ENCODE measurements around the gene CARMIL1.
A peak's percentile ranks its signal among the peaks of the same experiment; 100 is the strongest.

The CARMIL1 gene

GRCh38 chr6:25332165-25332564 is 53.0 kb downstream of the CARMIL1 start:
- peak overlapping the region; percentile 62 for H3K9ac ChIP-seq (ENCODE audit: low read length)
- no peak overlapping the region for H3K23ac ChIP-seq (ENCODE audit: low read length in 2 of 2)
- no peaks in the 10 kb centered on the region for H3K9me3 ChIP-seq (ENCODE audit: control insufficient read depth, low read length)
- DNase-seq = no peak
- H4K91ac ChIP-seq (ENCODE audit: low read length) = no peak overlapping the region
- H4K8ac ChIP-seq (ENCODE audit: low read length) = no peak overlapping the region
- peaks cover 4% of the 10 kb centered on the region for H3K4me1 ChIP-seq (ENCODE audit: control insufficient read depth, insufficient read depth, low read depth, low read length)
- no peak overlapping the region for H3K4me2 ChIP-seq (ENCODE audit: low read length, poor library complexity, severe bottlenecking)
- no peak overlapping the region for H3K4me3 ChIP-seq (ENCODE audit: insufficient read depth in 1 of 2, low read depth in 1 of 2, low read length in 2 of 2)
- no peak overlapping the region for H3K18ac ChIP-seq (ENCODE audit: low read depth in 1 of 2, low read length in 2 of 2)
- H2BK15ac ChIP-seq (ENCODE audit: low read depth, poor library complexity, severe bottlenecking) = no peak overlapping the region
- H3K36me3 ChIP-seq (ENCODE audit: control insufficient read depth in 1 of 2, insufficient read depth in 2 of 2, low read depth in 1 of 2, low read length in 2 of 2) = no peaks in the 10 kb centered on the region
- no peaks in the 10 kb centered on the region for H3K27me3 ChIP-seq (ENCODE audit: control insufficient read depth in 1 of 2, insufficient read depth in 1 of 2, low read length in 2 of 2)
- H3K79me1 ChIP-seq (replicated peaks; ENCODE audit: low read length, poor library complexity, severe bottlenecking) = peaks cover 35% of the 10 kb centered on the region
- H2AFZ ChIP-seq (ENCODE audit: low read depth, low read length) = no peak overlapping the region
- WGBS = 81% methylated on average over 3 of the region's 3 CpGs
- H2BK12ac ChIP-seq (ENCODE audit: low read length in 2 of 2) = no peak overlapping the region
- H2BK5ac ChIP-seq (ENCODE audit: low read depth, low read length, poor library complexity, severe bottlenecking) = no peak overlapping the region
- H3K14ac ChIP-seq (ENCODE audit: low read length in 2 of 2) = no peak overlapping the region
- no peak overlapping the region for H3K4ac ChIP-seq (ENCODE audit: low read depth in 1 of 2, low read length in 2 of 2)
- H2AK5ac ChIP-seq (ENCODE audit: low read length, severe bottlenecking) = no peak overlapping the region
- H2BK120ac ChIP-seq (ENCODE audit: low read depth, low read length) = no peak overlapping the region
- no peak overlapping the region for H3K27ac ChIP-seq (ENCODE audit: low read length, poor library complexity, severe bottlenecking)

DNA sequence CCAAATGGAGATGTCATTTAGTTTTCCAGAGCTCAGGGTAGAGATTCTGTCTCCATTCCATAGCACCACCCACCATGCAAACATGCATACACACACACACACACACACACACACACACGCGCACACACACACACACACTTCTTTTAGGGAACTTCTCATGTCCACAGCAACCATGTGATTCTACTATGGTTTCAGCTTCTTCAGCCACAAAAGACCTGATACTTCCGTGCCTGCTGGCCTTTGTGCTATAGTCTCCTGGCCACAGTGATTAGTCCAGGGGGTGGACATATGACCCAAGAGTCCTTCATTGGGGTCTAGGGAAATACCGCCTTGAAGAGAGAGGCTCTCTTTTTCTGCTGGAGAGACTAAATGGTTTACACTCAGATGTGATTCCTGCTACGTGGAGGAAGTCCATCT is 53.5 kb downstream of the CARMIL1 start:
- H2AK5ac ChIP-seq (ENCODE audit: low read length, severe bottlenecking) = no peak overlapping the region
- H3K27me3 ChIP-seq (ENCODE audit: control insufficient read depth in 1 of 2, insufficient read depth in 1 of 2, low read length in 2 of 2) = no peaks in the 10 kb centered on the region
- H3K27ac ChIP-seq (ENCODE audit: low read length, poor library complexity, severe bottlenecking) = no peak overlapping the region
- DNase-seq = no peak
- no peak overlapping the region for H3K18ac ChIP-seq (ENCODE audit: low read depth in 1 of 2, low read length in 2 of 2)
- no peak overlapping the region for H4K8ac ChIP-seq (ENCODE audit: low read length)
- H3K79me1 ChIP-seq (replicated peaks; ENCODE audit: low read length, poor library complexity, severe bottlenecking) = peaks cover 37% of the 10 kb centered on the region
- no peaks in the 10 kb centered on the region for H3K9me3 ChIP-seq (ENCODE audit: control insufficient read depth, low read length)
- no peak overlapping the region for H2BK5ac ChIP-seq (ENCODE audit: low read depth, low read length, poor library complexity, severe bottlenecking)
- no peak overlapping the region for H3K23ac ChIP-seq (ENCODE audit: low read length in 2 of 2)
- peak overlapping the region; percentile 62 for H3K9ac ChIP-seq (ENCODE audit: low read length)
- no peak overlapping the region for H3K14ac ChIP-seq (ENCODE audit: low read length in 2 of 2)
- no peak overlapping the region for H2AFZ ChIP-seq (ENCODE audit: low read depth, low read length)
- H2BK15ac ChIP-seq (ENCODE audit: low read depth, poor library complexity, severe bottlenecking) = no peak overlapping the region
- H2BK120ac ChIP-seq (ENCODE audit: low read depth, low read length) = no peak overlapping the region
- H4K91ac ChIP-seq (ENCODE audit: low read length) = no peak overlapping the region
- no peak overlapping the region for H3K4ac ChIP-seq (ENCODE audit: low read depth in 1 of 2, low read length in 2 of 2)
- WGBS = 54% methylated on average over 5 of the region's 5 CpGs
- no peak overlapping the region for H3K4me2 ChIP-seq (ENCODE audit: low read length, poor library complexity, severe bottlenecking)
- H2BK12ac ChIP-seq (ENCODE audit: low read length in 2 of 2) = no peak overlapping the region
- no peak overlapping the region for H3K4me3 ChIP-seq (ENCODE audit: insufficient read depth in 1 of 2, low read depth in 1 of 2, low read length in 2 of 2)
- no peaks in the 10 kb centered on the region for H3K36me3 ChIP-seq (ENCODE audit: control insufficient read depth in 1 of 2, insufficient read depth in 2 of 2, low read depth in 1 of 2, low read length in 2 of 2)
- peaks cover 6% of the 10 kb centered on the region for H3K4me1 ChIP-seq (ENCODE audit: control insufficient read depth, insufficient read depth, low read depth, low read length)

GRCh38 chr6:25333471-25333870 is 54.3 kb downstream of the CARMIL1 start:
- Histone ChIP-seq H3K14ac (ENCODE audit: low read length in 2 of 2) (no peak overlapping the region), H3K79me1 (replicated peaks; ENCODE audit: low read length, poor library complexity, severe bottlenecking) (peaks cover 36% of the 10 kb centered on the region), H3K4me3 (ENCODE audit: insufficient read depth in 1 of 2, low read depth in 1 of 2, low read length in 2 of 2) (no peak overlapping the region), H2BK5ac (ENCODE audit: low read depth, low read length, poor library complexity, severe bottlenecking) (no peak overlapping the region), H3K4ac (ENCODE audit: low read depth in 1 of 2, low read length in 2 of 2) (no peak overlapping the region), H2BK15ac (ENCODE audit: low read depth, poor library complexity, severe bottlenecking) (no peak overlapping the region), H4K8ac (ENCODE audit: low read length) (no peak overlapping the region), H2AK5ac (ENCODE audit: low read length, severe bottlenecking) (no peak overlapping the region), H3K23ac (ENCODE audit: low read length in 2 of 2) (no peak overlapping the region), H3K18ac (ENCODE audit: low read depth in 1 of 2, low read length in 2 of 2) (no peak overlapping the region), H3K4me2 (ENCODE audit: low read length, poor library complexity, severe bottlenecking) (no peak overlapping the region), H2AFZ (ENCODE audit: low read depth, low read length) (no peak overlapping the region), H2BK12ac (ENCODE audit: low read length in 2 of 2) (no peak overlapping the region), H3K36me3 (ENCODE audit: control insufficient read depth in 1 of 2, insufficient read depth in 2 of 2, low read depth in 1 of 2, low read length in 2 of 2) (no peaks in the 10 kb centered on the region), H3K27me3 (ENCODE audit: control insufficient read depth in 1 of 2, insufficient read depth in 1 of 2, low read length in 2 of 2) (no peaks in the 10 kb centered on the region), H4K91ac (ENCODE audit: low read length) (no peak overlapping the region), H2BK120ac (ENCODE audit: low read depth, low read length) (no peak overlapping the region), H3K9me3 (ENCODE audit: control insufficient read depth, low read length) (no peaks in the 10 kb centered on the region), H3K9ac (ENCODE audit: low read length) (no peak overlapping the region), H3K27ac (ENCODE audit: low read length, poor library complexity, severe bottlenecking) (no peak overlapping the region), H3K4me1 (ENCODE audit: control insufficient read depth, insufficient read depth, low read depth, low read length) (peaks cover 6% of the 10 kb centered on the region)
- 92% methylated on average over 3 of the region's 3 CpGs for WGBS
- DNase-seq = no peak

- Histone ChIP-seq H2AFZ (ENCODE audit: low read depth, low read length) (no peak overlapping the region), H2BK15ac (ENCODE audit: low read depth, poor library complexity, severe bottlenecking) (no peak overlapping the region), H3K9ac (ENCODE audit: low read length) (no peak overlapping the region), H4K8ac (ENCODE audit: low read length) (no peak overlapping the region), H3K4me3 (ENCODE audit: insufficient read depth in 1 of 2, low read depth in 1 of 2, low read length in 2 of 2) (no peak overlapping the region), H3K27ac (ENCODE audit: low read length, poor library complexity, severe bottlenecking) (no peak overlapping the region), H3K9me3 (ENCODE audit: control insufficient read depth, low read length) (no peaks in the 10 kb centered on the region), H2BK12ac (ENCODE audit: low read length in 2 of 2) (no peak overlapping the region), H3K14ac (ENCODE audit: low read length in 2 of 2) (no peak overlapping the region), H3K27me3 (ENCODE audit: control insufficient read depth in 1 of 2, insufficient read depth in 1 of 2, low read length in 2 of 2) (no peaks in the 10 kb centered on the region), H3K4me2 (ENCODE audit: low read length, poor library complexity, severe bottlenecking) (no peak overlapping the region), H3K36me3 (ENCODE audit: control insufficient read depth in 1 of 2, insufficient read depth in 2 of 2, low read depth in 1 of 2, low read length in 2 of 2) (no peaks in the 10 kb centered on the region), H2BK5ac (ENCODE audit: low read depth, low read length, poor library complexity, severe bottlenecking) (no peak overlapping the region), H2AK5ac (ENCODE audit: low read length, severe bottlenecking) (no peak overlapping the region), H3K23ac (ENCODE audit: low read length in 2 of 2) (no peak overlapping the region), H3K18ac (ENCODE audit: low read depth in 1 of 2, low read length in 2 of 2) (no peak overlapping the region), H3K4ac (ENCODE audit: low read depth in 1 of 2, low read length in 2 of 2) (no peak overlapping the region), H2BK120ac (ENCODE audit: low read depth, low read length) (no peak overlapping the region), H3K4me1 (ENCODE audit: control insufficient read depth, insufficient read depth, low read depth, low read length) (peaks cover 6% of the 10 kb centered on the region), H4K91ac (ENCODE audit: low read length) (no peak overlapping the region), H3K79me1 (replicated peaks; ENCODE audit: low read length, poor library complexity, severe bottlenecking) (peaks cover 36% of the 10 kb centered on the region)
- DNase-seq = no peak
- WGBS = 83% methylated on average over 3 of the region's 4 CpGs
Observed at GRCh38 chr6:25334793-25335192, 55.6 kb downstream of the CARMIL1 start.
